DOHH2 (cell line): Measurements from ENCODE around the gene MS4A6E.

Source experiments
- H3F3A ChIP-seq: fragments of 200-600 bp; sonication (generic), shearing (Covaris generic); 2 replicates; pipeline ENCODE4 v1.6.0; 2016; ENCODE audit warnings: antibody characterized with exemption, mild to moderate bottlenecking; ENCODE audit not compliant: control insufficient read depth, insufficient read depth
- H3K27ac ChIP-seq: fragments of 200-600 bp; sonication (generic); 2 replicates; pipeline ENCODE4 v1.5.1; 2014; ENCODE audit warnings: low read depth, mild to moderate bottlenecking, low read length, moderate library complexity
- H3K27me3 ChIP-seq: fragments of 200-600 bp; sonication (generic); 2 replicates; pipeline ENCODE4 v1.6.1; 2014; ENCODE audit warnings: mild to moderate bottlenecking, low read length, mixed read lengths; ENCODE audit not compliant: control insufficient read depth
- H3K36me3 ChIP-seq: fragments of 200-600 bp; sonication (generic); 2 replicates; pipeline ENCODE4 v1.6.1; 2014; ENCODE audit warnings: mild to moderate bottlenecking, low read length, moderate library complexity, mixed read lengths; ENCODE audit not compliant: control insufficient read depth
- H3K4me1 ChIP-seq: fragments of 200-600 bp; sonication (generic); 2 replicates; pipeline ENCODE4 v1.6.1; 2014; ENCODE audit warnings: mild to moderate bottlenecking, low read length, mixed read lengths; ENCODE audit not compliant: control insufficient read depth
- H3K4me2 ChIP-seq: fragments of 200-600 bp; sonication (generic); 2 replicates; pipeline ENCODE4 v1.6.0; 2014; ENCODE audit warnings: mild to moderate bottlenecking, low read length, moderate library complexity
- H3K4me3 ChIP-seq: fragments of 200-600 bp; sonication (generic); 2 replicates; pipeline ENCODE4 v1.5.1; 2014; ENCODE audit warnings: mild to moderate bottlenecking, low read length, mixed read lengths
- H3K79me2 ChIP-seq: fragments of 200-600 bp; sonication (generic); 2 replicates; pipeline ENCODE4 v1.6.1; 2014; ENCODE audit warnings: mild to moderate bottlenecking, low read length, mixed read lengths; ENCODE audit not compliant: control insufficient read depth
- H3K9me2 ChIP-seq: fragments of 200-600 bp; sonication (generic); replicated peaks from 2 replicates; pipeline ENCODE4 v1.6.1; 2014; ENCODE audit warnings: mild to moderate bottlenecking, low read length, mixed read lengths; ENCODE audit not compliant: control insufficient read depth
- H3K9me3 ChIP-seq: fragments of 200-600 bp; sonication (generic); 2 replicates; pipeline ENCODE4 v1.6.1; 2014; ENCODE audit warnings: antibody characterized with exemption, low read length, mixed read lengths; ENCODE audit not compliant: control insufficient read depth, insufficient read depth
- H4K20me1 ChIP-seq: fragments of 200-600 bp; sonication (generic); 2 replicates; pipeline ENCODE4 v1.6.0; 2014; ENCODE audit warnings: low read depth, mild to moderate bottlenecking, antibody characterized with exemption, low read length, moderate library complexity; ENCODE audit not compliant: control insufficient read depth, insufficient read depth
- CTCF ChIP-seq: fragments of 200-600 bp; sonication (generic); IDR thresholded peaks from one replicate; pipeline ENCODE4 v1.5.1; 2014; ENCODE audit warnings: antibody characterized with exemption, mild to moderate bottlenecking, low read depth, low read length; ENCODE audit not compliant: poor library complexity, severe bottlenecking
- EZH2phosphoT487 ChIP-seq: fragments of 200-600 bp; sonication (generic); IDR thresholded peaks from 2 replicates; pipeline ENCODE4 v1.6.1; 2017; ENCODE audit warnings: borderline replicate concordance, mild to moderate bottlenecking, antibody characterized with exemption, low read length, moderate library complexity, mixed read lengths

The MS4A6E gene

GRCh38 chr11:60375316-60375715 is 48.3 kb downstream of the MS4A6E start:
- TF ChIP-seq CTCF = no peak
- TF ChIP-seq EZH2phosphoT487 = no peak
- Histone ChIP-seq H3K9me3 (no peaks in the 10 kb centered on the region), H3K4me3 (no peak overlapping the region), H3K36me3 (no peaks in the 10 kb centered on the region), H3K4me1 (peaks cover 35% of the 10 kb centered on the region), H3K4me2 (no peak overlapping the region), H3K79me2 (no peaks in the 10 kb centered on the region), H4K20me1 (no peaks in the 10 kb centered on the region), H3K27me3 (no peaks in the 10 kb centered on the region), H3K27ac (no peak overlapping the region), H3F3A (peaks cover 5% of the 10 kb centered on the region), H3K9me2 (no peaks in the 10 kb centered on the region)

GRCh38 chr11:60376601-60377000 is 49.5 kb downstream of the MS4A6E start:
- no peaks in the 10 kb centered on the region for H3K27me3 ChIP-seq
- no peaks in the 10 kb centered on the region for H3K79me2 ChIP-seq
- no peaks in the 10 kb centered on the region for H3K9me3 ChIP-seq
- no peaks in the 10 kb centered on the region for H3K36me3 ChIP-seq
- H3K9me2 ChIP-seq = no peaks in the 10 kb centered on the region
- no peak overlapping the region for H3K4me3 ChIP-seq
- H3K4me2 ChIP-seq = 0 out of 2 replicates have a peak overlapping the region, but pooled peaks have one; percentile 15
- TF ChIP-seq CTCF = no peak
- no peak for TF ChIP-seq EZH2phosphoT487
- H3K4me1 ChIP-seq = peaks cover 35% of the 10 kb centered on the region
- no peak overlapping the region for H3K27ac ChIP-seq
- H4K20me1 ChIP-seq = no peaks in the 10 kb centered on the region
- H3F3A ChIP-seq = peaks cover 5% of the 10 kb centered on the region

DNA sequence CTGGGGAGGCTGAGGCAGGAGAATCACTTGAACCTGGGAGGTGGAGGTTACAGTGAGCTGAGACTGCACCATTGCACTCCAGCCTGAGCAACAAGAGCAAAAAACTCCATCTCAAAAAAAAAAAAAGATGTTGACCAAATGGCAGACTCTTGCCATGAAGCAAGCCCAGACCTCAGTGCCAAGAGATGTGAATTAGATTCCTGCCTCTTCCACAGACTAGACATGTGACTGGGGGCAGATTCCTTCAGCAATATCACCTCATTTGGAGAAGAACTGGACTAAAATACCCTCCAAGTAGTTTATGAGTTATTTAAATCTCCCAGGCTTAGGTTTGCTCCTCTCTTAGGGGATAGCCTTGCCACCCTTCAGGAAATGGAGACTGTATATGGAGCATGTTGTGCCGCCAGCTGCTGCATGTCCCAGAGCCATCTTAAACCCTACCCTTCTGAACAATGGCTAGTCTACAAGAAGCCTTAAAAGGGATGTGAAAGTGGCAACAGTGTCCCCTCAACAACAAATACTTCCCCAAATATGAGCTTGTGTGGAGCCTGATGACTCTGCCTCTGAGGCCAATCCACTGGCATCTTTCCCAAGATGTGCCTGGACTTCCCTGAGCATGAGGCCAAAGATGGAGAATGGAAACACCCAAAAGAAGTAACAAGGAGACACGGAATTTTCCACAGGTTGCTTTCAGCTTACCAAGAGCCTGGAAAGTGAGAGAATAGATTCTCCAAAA is 50.5 kb downstream of the MS4A6E start:
- Histone ChIP-seq H3K36me3 (no peaks in the 10 kb centered on the region), H3K4me3 (peak overlapping the region; percentile 63), H3K4me1 (peaks cover 35% of the 10 kb centered on the region), H3F3A (peaks cover 5% of the 10 kb centered on the region), H3K9me2 (no peaks in the 10 kb centered on the region), H3K9me3 (no peaks in the 10 kb centered on the region), H3K79me2 (no peaks in the 10 kb centered on the region), H3K27ac (peak overlapping the region; percentile 91), H3K27me3 (no peaks in the 10 kb centered on the region), H4K20me1 (no peaks in the 10 kb centered on the region), H3K4me2 (peak overlapping the region; percentile 72)
- TF ChIP-seq EZH2phosphoT487 = no peak
- TF ChIP-seq CTCF = no peak
